ENCODE measurements around the gene BTBD10. TPM values are rescaled to one million over a fixed set of nuclear protein-coding genes. Genes with fewer than 3 reads are reported as not detected.

Gene BTBD10
- total RNA-seq, 1 donor from 2014 or later = 205 TPM

DNA sequence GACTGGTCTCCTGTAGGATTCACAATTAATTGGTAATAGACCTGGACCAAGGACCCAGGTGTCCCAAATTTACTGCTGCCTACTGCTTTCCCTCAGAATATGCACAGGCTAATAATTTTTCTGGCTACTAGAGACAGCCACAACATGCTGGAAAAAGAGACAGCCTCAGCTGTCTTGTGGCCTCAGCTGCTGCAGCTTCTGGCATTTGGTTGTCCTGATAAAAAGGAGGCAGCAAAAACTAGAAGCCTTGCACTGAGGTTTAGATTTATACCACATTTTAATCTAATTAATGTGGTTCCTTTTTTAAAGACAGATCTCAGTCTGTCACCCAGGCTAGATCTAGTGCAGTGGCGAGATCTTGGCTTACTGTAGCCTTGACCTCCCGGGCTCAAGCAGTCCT, 89.8 kb downstream of the BTBD10 start:
- no peak for DNase-seq

DNA sequence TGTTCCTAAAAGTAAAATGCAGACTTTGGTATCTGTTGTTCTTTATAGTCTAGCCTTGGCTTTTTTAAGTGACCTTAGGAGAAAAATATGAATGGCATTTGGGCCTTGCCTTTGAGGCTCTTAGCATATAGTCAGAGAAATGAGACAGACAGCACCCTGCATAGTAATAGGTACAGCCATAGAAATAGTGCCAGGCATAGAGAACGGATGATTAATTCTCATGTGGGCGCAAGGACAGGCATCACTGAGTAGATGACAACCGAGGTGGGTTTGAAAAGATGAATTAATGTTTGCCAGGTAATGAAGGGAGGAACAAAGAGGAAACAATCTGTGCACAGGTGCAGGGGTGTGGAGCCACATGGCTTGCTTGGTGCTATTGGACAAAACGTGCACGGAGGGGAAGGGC, 95.0 kb downstream of the BTBD10 start:
- no peak for DNase-seq

DNA sequence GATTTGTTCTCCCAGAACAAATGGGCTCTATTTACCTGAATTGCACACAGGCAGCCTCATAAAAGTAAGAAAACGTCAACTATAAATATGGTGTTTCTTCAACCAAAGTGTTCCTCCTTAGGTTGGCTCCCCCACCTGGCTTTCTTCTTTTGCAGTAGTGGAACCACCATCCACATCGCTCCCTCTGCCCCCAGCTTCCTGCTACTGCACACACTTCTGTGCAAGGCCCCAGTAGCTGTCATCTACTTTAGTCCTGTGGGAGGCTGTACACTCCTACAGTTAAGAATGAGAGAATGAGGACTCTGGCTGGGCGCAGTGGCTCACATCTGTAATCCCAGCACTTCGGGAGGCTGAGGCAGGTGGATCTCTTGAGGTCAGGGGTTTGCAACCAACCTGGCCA, 95.9 kb downstream of the BTBD10 start:
- no peak for DNase-seq

DNA sequence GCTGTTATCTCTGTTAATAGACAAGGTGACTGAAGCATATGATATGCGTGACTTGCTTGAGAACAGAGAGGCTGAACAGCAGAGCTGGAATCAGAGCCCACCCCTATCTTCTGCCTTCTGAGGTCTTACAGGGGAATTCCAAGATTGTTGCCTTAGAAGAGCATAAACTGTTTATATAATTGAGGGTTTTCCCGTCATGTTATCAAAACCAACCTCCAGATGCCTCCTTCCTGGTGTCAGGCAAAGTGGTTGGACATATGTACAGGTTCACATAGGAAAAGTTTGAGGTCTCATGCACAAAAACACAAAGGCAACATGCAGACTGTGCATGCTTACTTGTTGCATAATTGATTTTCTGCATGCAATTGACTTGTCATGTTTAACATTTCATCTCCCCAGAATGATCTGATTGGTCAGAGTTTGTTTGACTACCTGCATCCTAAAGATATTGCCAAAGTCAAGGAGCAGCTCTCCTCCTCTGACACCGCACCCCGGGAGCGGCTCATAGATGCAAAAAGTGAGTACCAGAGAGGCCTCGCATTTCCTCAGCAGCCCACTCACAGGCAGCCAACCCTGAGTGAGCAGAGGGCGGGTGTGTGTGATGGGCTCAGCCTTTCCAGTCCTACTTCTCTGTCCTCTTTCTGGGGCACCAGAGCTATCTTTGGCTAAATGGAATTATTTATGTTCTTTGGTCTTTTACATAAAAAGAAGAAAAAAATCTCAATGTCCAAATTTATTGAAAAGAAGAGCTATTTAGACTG, 96.6 kb downstream of the BTBD10 start:
- DNase-seq = no peak

DNA sequence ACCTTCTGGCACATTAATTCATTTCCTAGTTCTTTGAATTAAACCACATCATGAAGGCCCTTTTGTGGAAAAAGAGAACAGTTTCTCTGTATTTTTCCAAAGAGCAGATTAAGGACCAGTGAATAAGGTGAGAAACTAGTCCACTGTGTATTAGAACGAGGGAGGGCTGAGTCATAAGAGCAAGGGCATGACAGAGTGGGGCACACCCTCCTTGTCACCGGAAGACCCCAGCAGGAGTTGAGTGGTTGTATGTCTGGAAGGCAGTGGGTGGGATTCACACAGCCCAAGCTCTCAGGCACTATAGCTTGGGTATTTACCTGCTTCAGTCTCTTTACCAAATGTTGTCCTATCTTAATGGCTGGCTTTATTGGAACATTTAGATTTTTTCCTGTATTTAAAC, 98.6 kb downstream of the BTBD10 start:
- no peak for DNase-seq

DNA sequence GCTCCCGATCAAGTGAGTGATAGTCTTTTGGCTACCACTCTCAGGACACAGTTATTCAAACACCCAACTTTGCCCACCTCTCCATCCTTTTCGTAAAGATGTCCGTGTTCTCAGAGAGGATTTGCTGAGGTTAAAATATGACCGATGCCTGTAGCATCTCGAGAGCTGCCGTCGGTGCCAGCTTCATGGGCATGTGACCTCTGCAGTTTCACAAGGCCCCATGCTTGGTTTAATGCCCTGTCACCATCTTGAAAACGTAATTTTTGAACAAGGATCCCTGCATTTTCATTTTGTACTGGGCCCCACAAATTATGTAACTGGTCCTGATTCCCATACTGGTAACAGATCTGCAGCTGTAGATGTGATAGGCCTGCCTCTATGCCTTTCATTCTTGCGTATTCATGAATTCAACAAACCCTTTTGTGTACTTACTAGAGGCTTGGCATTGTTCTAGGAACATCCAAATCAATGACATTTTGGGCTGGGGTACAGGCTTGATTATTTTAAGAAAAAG, 100.4 kb downstream of the BTBD10 start:
- no peak for DNase-seq

DNA sequence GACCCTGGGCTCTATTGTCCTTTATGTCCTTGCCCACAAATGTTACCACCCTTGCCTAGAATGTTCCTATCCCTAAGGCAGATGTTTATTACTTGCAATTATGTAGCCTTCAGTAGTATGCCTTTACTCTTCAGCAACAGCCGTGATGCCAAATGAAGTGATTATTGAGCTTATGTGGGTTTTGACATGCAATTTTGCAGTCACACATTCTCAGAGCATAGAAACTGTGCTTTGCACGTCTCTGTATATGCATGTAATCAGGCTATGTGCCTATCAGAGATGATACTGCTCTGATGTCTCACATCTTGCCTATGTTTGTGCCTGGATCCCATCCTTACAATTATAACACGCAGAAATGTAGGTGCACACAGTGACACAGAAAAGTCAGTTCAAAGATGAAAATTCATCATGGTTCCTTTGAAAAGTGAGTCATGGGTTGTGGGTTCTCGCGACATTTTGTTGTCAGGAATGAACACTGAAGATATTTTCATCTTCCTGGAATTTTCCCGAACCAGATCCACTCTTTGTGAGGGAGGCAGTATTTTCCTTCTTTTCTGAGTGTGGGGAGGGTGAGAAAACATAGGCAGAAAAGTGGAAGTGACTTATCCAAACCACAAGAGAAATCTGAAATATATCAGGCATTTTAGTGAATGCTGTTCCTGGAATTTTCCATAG, 104.3 kb downstream of the BTBD10 start:
- DNase-seq = no peak

DNA sequence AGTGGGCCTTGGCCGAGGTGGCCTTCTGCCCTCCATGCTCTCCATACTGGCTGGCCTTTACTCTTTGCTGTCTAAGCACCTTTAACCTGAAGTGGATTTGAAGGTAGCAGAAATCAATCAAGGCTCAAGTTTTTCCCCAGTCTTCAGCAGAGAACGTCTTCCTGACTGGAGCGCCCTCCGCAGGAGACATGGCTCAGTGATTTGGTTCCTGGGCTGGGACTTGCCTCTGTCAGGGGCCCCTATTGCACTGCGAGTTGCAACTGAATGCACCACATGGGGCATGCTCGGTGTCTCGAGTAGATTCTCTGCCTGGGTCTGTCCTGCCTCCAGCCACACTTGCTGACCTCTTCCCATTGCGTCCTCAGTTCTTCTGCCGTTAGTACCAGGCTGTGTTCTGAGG, 105.8 kb downstream of the BTBD10 start:
- DNase-seq = no peak

DNA sequence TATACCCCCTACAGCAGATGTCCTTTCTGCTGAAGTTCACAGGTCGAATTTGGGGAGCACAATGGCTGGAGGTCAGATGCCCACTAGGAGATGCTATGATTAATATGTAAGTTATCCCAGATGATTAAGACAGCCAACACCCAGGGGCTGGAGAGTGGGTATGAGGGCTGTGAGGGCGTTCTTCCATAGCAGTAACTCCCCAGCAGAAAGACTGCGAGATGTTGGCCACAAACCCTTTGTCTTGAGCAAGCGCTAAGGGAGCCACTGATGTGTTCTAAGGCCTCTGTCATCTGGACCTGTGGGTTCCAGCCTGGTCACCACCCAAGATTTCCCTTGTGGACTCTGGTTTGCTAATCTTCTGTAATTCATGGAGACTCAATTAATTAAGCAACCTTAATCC, 107.8 kb downstream of the BTBD10 start:
- no peak for DNase-seq

DNA sequence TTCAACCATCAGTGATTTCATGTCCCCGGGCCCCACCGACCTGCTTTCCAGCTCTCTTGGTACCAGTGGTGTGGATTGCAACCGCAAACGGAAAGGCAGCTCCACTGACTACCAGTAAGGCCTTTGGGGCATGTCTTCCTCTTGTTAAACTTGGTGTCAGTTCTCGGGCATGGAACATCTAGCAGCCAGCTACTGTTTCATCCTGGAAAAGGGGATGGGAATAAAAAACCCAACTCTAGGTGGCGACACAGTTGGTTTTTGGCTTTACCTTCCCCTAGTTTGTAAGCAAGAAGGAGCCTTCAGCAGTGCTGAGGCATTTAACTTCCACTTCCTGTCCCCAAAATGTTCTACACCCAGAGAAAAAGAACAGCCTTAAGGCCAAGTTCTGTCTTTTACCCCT, 108.7 kb downstream of the BTBD10 start:
- DNase-seq = no peak

DNA sequence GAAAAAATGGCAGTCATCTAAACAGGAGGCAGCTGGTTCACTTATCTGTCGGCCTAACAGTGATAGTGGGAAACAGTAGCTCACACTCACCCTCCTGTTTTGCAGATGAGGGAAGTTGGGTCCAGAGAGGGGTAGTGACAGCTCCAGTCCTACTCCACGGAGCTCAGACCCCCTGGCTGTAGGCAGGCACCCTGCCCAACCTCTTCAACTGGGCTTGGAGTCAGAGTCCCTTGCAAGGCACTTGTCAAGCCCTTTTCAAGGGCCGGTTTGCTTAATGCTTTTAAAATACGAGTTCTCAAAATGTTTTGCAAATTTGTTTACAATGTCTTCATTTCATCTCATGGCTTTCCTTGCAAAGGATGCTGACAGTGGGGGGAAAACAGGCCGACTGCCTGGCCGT, 110.3 kb downstream of the BTBD10 start:
- no peak for DNase-seq

DNA sequence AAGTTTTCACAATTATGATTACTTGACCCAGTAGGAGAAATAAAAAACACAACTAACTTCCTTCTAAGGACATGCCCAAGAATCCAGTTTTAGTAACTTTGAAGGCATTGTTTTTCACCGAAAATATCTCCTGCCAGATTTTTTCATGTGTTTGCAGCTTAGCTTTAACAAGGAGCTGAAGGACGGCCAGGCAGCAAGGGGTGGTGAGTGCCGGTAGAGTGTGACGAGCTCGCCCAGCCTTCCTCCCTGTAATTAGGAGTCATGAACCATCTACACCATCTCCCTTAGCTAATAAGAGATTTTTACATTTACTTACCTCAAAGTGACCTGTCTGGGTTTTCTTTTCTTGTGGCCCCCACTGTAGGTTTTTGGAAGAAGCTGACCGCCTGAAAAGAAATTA, 113.4 kb downstream of the BTBD10 start:
- DNase-seq = no peak

DNA sequence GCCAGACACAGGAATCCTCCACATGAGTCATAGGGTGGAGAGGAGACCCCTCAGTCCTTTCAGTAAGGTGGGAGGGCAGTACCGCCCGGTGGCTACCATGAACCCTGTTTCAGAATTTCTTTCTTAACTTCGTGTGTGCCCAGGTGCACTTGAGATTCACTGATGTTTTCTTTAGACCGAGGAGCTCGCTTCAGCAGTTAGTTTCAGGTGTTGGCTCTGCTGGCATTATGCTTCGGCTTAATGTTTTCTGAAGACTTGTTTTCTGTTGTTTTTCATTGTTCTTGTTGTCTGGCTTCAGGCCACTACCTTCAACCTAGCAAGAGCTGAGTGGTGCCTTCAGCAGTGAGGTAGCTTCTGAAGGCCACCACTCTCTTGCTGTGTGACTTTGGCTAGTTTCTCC, 114.0 kb downstream of the BTBD10 start:
- DNase-seq = no peak

DNA sequence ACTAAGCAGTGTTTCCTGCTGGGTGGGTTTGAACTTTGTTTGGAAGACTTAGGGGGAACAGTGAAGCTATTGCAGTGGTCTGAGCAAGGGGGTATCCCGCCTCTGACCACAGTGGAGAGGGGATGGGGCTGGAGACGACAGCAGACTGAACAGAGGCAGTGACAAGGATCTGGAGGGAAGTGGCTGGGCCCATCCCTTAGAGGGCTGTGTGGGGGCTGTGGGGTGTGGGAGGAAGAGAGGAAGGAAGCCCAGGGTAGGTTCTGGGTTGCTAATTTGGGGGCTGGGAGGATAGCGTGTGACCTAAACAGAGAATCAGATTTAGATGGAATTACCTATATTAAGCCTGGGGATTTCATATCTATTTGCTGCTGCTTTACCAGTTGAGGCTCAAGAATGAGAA, 114.7 kb downstream of the BTBD10 start:
- no peak for DNase-seq

DNA sequence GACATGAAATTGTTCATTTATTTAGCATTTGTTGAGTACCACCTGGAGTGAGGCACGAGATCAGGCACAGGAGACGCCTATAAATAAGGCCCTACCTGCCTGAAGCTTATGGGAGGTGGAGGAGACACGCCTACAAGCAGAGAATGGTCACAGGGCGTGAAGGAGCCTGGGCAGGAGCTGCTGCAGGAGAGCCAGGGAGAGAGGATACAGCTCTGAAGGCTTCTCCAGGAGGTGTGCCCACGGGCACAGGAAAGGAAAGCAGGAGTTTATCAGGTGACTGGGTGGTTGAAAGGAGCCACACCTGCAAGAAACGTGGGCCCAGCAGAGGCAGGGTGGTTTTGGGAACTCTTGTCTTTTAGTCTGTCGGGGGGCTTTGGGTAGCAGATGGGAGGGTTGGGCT, 115.1 kb downstream of the BTBD10 start:
- no peak for DNase-seq

DNA sequence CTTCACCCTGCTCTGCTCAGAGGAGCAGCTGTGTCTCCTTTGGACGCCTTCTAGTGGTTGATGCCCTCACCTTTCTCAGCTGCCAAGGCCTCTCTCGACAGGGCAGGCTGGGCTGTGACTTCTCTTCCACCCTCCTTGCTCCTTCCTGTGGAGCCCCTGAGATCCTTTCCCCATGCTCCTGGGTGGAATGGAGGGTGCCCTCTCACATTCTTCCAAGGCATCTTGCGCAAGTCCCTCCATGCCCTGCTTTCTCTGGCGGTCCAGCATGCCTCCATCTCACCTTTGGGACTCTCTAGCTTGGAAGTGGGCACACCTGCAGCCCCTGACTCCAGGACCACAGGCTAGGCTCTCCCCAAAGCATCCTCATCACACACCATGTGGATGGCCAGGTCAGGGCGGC, 116.6 kb downstream of the BTBD10 start:
- DNase-seq = no peak

DNA sequence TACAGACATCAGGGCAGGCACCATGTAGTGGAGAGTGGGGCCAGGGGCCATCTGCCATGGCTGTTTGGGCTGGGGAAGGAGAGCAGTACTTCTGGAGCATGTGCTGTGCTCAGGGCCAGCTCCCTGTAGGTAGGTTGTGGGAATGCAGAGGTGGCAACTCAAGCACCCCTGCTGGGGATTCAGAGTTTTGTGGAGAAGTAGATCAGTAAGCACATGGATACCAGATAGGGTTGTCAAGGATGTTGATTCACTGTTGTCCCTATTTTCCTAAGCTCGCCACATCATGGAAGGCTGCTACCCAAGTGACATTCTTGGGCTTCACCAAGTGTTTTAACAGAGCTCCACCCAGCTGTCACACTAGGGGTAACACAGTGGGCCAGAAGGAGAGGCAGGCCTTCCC, 118.2 kb downstream of the BTBD10 start:
- no peak for DNase-seq

DNA sequence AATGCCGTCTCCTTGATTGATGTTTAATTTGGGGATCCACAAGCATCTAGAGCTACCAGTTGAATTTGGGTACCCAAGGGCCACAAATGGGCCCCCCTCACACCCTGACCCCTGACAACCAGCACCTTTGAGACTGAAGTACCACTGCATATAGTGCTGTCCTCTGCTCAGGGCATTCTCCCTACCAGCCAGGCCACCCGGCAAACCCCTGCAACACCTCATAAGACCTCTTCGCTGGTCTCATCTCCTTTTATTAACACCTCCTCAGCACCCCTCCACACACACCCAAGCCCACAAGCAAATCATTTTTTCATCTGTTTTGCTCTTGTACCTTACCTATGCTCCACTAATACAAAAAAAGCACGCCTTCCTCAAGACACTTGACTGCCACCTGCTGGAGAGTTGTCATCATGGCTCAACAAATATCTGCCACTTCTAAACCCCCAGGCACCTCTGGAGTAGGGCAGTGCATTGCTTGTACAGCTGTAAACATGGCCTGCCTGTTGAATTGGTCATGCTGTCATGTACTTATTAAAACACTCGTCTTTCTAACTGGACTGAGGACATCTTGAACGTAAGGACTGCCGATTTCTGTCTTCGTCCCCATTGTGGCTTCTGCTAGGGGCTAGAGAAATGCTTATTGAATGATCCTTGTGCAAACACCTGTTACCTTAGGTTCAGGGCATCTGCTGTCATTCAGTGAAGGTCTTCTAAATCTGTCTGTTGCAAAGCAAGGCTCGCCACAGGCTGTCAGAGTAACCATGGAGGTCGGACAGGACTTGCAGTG, 118.9 kb downstream of the BTBD10 start:
- DNase-seq = peak; percentile 31

DNA sequence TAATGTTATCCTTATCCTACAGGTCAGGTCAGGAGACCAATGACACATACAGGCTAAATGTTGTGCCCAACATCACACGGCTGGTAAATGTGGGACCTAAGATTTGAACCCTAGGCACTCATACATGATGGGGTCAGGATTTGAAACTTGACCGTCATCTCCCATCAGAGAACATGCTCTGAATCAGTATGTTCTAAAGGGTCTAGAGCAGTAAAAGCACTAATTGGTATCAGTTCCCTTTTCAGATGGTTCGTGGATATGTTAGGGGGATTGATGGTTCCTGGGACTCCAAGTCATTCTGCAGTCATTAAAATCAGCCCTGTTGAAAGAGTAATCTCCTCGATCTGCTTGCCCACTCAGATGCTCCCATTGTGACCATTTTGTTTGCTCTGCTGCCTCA, 120.0 kb downstream of the BTBD10 start:
- DNase-seq = no peak

DNA sequence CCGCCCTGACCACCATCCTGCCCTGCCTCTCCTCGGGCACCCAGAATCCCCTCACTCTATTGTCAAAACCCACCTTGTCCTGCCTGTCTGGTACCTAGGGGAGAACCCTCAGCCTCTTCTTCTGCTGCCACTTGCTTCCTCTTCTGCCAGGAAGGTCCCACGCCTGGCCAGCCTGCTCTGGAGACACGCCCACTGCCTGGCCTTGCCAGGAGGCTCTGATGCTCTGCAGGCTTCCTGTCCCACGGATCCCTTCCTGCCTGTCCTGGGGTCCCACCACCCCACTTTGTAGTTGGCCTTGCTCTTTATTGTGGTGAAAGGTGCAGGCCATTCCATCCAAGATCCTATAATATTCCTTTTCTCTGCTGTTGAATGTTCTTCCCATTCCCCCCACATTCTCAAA, 122.0 kb downstream of the BTBD10 start:
- no peak for DNase-seq

DNA sequence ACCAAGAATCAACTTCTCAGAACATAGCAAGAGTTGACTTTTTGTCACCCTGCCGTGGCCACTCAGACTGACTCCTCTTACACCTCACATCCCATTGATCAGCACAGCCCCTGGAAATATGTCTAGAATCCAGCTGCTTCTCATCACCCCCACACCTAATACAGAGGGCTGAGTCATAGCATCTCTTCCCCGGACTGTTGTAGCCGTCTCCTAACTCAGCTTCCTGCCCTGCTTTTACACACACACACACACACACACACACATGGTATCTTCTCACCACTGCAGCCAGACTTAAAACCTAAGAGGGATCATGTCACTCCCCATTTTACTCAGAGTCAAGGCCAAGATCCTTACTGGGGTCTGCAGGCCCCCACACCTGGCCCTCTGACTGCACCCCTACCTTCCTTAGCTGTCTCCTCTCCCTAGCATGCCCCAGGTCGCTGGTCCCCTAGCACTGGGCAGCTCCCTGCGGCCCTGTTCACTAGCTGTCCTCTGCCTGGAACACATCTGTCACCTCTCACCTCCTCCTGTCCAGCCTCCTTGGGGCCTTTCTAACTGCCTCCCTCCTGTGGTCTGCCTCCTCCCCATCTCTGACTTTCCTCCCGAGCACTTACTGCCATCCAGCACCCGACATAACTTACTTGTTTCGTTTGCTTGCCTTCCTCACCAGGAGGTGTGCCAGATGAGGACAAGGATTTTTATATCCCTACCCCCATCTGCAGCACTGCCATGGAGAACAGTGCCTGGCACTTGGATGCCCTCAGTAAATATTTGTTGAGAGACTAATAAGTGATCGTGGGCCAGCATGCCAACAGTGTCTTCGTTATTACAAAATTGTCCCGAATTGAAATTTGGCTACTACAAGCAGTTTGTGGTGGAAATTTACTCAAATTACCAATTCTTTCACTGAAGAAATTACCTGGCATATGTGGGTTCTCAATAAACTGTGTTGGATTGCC, 123.5 kb downstream of the BTBD10 start:
- DNase-seq = no peak

DNA sequence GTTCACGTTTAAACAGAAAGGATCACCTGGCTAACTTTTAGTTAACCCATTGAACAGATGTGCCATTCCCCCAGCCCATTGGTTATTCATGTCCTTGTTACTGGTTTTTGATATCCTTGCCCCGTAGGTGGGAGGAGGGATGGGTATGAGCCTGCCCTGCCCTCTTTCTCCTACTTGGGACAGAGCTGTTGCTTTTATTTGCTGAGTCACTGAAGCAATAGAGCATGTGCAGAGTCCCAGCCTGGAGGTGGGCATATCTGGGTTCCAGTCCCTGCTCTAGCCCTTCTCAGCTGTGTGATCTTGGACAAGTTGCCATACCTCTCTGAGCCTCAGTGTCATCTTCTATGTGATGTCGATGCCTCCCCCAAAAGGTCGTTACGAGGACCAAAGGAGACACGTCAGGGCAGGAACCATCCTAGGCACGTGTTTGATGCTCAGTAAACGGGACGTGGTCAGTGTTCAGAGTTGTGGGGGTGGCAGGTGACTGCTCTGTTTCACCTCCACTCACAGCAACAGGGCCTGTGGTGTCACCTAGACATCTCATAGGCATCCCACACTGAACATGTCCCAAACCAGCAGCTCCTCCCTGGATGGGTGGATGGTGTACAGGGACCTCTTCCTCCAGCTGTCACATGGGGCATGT, 124.5 kb downstream of the BTBD10 start:
- no peak for DNase-seq

Data from occipital lobe (tissue), 2 donors.